ENCODE results near the gene AP2A2.
A peak's percentile ranks its signal among the peaks of the same experiment; 100 is the strongest.
"Not testable (repeated sequence)": the region's sequence is repeated elsewhere in the genome, so short reads cannot be mapped to it uniquely, and the experiment has no call there.

AP2A2 gene

GRCh38 chr11:1015826-1016545 is 90.3 kb downstream of the AP2A2 start:
- DNase-seq, result peak; percentile 54 to 80

GRCh38 chr11:1016610-1017126 is 91.0 kb downstream of the AP2A2 start:
- DNase-seq, result not testable (repeated sequence)

GRCh38 chr11:1017269-1018005 is 91.8 kb downstream of the AP2A2 start:
- DNase-seq, result no peak

- DNase-seq, result no peak
These were observed 92.4 kb downstream of the AP2A2 start for GRCh38 chr11:1018091-1018490.

GRCh38 chr11:1019321-1019910 is 93.7 kb downstream of the AP2A2 start:
- no peak for DNase-seq

GRCh38 chr11:1020211-1020905 is 94.7 kb downstream of the AP2A2 start:
- DNase-seq, result no peak

GRCh38 chr11:1022411-1022810 is 96.7 kb downstream of the AP2A2 start:
- no peak for DNase-seq

GRCh38 chr11:1022908-1023810 is 97.5 kb downstream of the AP2A2 start:
- DNase-seq, result no peak

GRCh38 chr11:1023811-1024596 is 98.3 kb downstream of the AP2A2 start:
- no peak for DNase-seq

GRCh38 chr11:1024597-1025409 is 99.1 kb downstream of the AP2A2 start:
- no peak for DNase-seq

- DNase-seq, result no peak
These were observed 99.9 kb downstream of the AP2A2 start for GRCh38 chr11:1025410-1026162.

- DNase-seq, result no peak
These were observed 100.4 kb downstream of the AP2A2 start for GRCh38 chr11:1026163-1026450.

- no peak for DNase-seq
These were observed 101.2 kb downstream of the AP2A2 start for GRCh38 chr11:1026641-1027482.

- DNase-seq, result no peak
These were observed 102.0 kb downstream of the AP2A2 start for GRCh38 chr11:1027483-1028290.

- DNase-seq, result no peak
These were observed 102.5 kb downstream of the AP2A2 start for GRCh38 chr11:1028291-1028540.

- no peak for DNase-seq
These were observed 102.9 kb downstream of the AP2A2 start for GRCh38 chr11:1028616-1029015.

GRCh38 chr11:1029051-1029450 is 103.4 kb downstream of the AP2A2 start:
- DNase-seq, result no peak

- no peak for DNase-seq
These were observed 104.0 kb downstream of the AP2A2 start for GRCh38 chr11:1029654-1030053.

Data from inflammatory macrophage (primary cell).